HG02610 (cell line): Measurements from ENCODE around the gene GIMAP4.
"Not testable (repeated sequence)": the region's sequence is repeated elsewhere in the genome, so short reads cannot be mapped to it uniquely, and the experiment has no call there.

Experiments
- ATAC-seq: cut with Tn5 transposase; IDR thresholded peaks from one replicate; pipeline ENCODE4 v1.9.1; 2021; ENCODE audit warnings: mild to moderate bottlenecking, moderate library complexity; ENCODE audit not compliant: unreplicated experiment

GIMAP4 gene

GRCh38 chr7:150567169-150567568, at the start of gene GIMAP4:
TSS of gene GIMAP4 (plus strand) at chr7:150567390. CDS start at chr7:150569902, 2,512 bp downstream.
- no peak for ATAC-seq

- ATAC-seq: no peak
Measured at GRCh38 chr7:150519310-150519709, 47.9 kb upstream of the GIMAP4 start.

- ATAC-seq: no peak
Measured at GRCh38 chr7:150520145-150520544, 47.0 kb upstream of the GIMAP4 start.

- not testable (repeated sequence) for ATAC-seq
Measured at GRCh38 chr7:150522931-150523330, 44.3 kb upstream of the GIMAP4 start.

DNA sequence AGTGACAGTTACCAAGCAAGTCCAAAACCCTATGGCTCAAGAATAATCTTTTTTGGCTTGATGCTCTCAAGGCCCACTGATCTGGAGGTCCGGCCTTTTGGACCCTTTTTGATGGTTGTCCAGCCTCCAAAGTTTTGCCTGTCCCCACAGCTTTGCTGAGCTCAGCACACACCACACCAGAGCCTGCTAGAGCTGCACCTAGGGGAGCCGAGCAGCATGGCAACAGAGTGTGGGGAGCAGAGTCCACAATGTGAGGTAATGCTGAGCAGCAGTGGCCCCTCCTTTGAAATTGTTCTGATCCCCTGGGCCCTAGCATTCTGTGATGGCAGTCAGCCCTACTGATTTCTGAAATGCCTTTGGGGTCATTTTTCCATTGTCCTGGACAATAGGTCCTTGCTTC, 43.2 kb upstream of the GIMAP4 start:
- ATAC-seq: no peak

- no peak for ATAC-seq
Measured at GRCh38 chr7:150531704-150532103, 35.5 kb upstream of the GIMAP4 start.

- ATAC-seq: no peak
Measured at GRCh38 chr7:150538259-150538658, 28.9 kb upstream of the GIMAP4 start.

DNA sequence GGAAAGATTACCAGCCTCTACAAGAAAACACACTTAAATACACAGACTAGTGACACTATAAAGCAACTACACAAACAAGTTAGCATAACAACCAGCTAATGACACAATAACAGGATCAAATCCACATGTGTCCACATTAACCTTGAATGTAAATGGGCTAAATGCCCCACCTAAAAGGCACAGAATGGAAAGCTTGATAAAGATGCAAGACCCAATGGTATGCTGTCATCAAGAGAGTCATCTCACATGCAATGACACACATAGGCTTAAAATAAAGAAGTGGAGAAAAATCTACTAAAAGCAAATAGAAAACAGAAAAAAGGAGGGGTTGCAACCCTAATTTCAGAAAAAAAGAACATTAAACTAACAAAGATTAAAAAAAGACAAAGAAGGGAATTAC, 14.0 kb upstream of the GIMAP4 start:
- ATAC-seq: no peak

DNA sequence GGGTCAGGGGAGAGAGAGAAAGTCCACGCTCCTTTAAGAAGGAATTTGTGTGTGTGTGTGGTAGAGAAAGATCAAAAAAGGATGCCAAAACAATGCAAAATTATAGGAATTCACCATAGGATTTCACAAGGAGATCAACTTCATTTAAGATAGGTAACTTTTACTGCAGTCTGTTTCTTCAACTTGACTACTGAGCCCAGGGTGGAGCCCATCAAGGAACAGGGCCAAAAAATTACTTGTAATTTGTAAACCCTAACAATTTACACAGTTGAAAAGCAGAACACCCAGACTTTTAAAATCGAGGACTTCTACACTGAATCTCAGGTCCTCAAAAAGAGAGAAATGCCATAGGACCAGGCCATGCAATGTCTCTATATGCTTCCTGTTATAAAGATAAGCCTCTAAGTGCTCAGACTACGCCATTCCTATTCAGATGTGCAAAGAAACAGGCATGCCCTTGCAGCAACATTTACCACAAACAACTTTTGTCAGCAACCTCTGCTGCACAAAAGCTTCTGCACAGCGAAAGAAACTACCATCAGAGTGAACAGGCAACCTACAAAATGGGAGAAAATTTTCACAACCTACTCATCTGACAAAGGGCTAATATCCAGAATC, 10.6 kb upstream of the GIMAP4 start:
- no peak for ATAC-seq

GRCh38 chr7:150560486-150560885, 6.7 kb upstream of the GIMAP4 start:
- no peak for ATAC-seq

DNA sequence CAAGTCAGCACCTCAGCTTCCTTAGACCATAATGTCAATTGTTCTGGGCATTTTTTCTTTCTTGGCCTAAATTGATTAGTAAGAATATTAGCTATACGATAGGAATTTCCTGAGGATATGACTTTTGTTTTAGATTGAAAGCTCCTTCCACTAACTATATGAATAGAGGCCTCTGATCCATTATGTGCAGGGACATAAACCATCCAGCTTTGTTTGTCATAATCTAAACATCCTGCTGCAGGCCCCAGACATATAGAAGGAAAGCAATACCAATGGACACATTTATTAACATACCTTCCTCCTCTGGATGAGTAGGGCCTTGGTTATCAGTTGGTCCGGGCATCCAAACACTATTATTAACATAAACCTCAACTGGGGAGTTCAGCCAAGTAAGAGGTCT, 4.3 kb upstream of the GIMAP4 start:
- no peak for ATAC-seq

DNA sequence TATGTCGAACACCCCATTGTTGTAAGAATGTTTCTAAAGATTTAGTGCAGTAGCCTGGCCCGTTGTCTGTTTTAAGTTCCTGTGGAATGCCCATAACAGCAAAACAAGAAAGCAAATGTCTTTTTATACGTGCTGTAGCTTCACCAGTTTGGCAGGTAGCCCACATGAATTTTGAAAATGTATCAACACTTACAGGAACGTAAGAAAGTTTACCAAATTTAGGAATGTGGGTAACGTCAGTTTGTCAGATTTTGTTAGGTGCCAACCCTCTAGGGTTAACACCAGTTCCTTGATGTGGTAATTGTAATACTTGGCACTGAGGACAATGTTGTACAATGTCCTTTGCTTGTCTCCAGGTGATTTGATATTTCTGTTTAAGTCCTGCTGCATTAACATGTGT, 3.2 kb upstream of the GIMAP4 start:
- ATAC-seq: no peak

GRCh38 chr7:150564566-150564965, 2.6 kb upstream of the GIMAP4 start:
- no peak for ATAC-seq

GRCh38 chr7:150565239-150565638, 2.0 kb upstream of the GIMAP4 start:
- ATAC-seq: no peak

DNA sequence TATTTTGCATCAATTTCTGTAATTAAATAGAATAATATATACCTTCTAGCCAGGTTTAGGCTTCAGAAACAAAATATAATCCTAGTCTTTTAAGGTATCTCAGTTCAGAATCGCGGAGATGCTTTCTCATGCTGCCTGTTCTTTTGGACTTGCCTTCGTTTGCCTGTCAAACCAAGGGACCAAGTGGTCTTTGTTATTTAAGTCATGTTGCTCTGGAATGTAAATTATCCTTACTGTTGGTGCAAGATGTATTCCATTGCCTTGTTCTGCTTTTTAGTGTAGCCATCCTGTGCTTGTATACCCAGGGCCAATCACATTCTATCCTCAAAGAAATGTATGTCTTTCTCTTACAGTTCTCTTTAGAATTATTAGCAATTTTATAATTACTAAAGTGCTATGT, 1.1 kb upstream of the GIMAP4 start:
- no peak for ATAC-seq

DNA sequence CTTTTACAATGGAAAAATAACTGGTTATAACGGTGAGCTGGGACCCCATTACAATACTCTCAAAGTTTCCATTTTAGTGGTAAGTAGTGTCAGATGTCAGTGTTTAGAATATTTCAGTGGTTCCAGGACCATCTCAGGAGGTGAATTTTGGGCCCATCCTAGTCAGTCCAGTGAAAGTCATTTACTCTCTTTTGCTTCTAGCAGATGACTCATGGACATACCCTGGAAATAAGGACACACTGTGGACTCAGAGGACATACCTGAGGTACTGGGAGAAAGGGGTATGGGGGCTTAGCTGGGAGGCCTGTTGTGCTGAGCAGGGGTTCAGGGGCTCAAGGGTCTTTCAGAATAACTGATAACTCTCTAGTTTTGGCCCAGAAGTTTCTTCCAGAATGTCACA, 618 bp upstream of the GIMAP4 start:
- no peak for ATAC-seq

DNA sequence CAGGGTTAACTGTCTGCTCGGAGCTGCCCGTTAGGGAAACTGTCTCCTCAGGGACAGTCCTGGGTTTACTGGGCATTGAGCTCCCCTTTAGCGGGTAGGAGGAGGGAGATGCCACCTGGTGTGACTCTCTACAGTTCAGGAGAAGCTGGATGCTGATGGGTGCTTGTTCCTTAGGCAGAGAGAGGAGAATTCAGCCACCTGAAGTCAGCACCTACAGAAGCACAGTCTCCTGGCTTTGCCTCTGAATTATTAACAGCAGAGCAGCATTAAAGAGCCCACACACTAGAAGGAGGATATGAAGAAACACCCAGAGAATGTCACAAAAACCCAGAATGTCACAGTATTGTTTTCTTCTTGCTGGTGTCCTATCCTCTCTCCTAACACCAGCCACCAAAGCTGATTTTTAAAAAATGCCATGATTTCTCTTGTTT, 696 bp downstream of the GIMAP4 start:
- no peak for ATAC-seq

DNA sequence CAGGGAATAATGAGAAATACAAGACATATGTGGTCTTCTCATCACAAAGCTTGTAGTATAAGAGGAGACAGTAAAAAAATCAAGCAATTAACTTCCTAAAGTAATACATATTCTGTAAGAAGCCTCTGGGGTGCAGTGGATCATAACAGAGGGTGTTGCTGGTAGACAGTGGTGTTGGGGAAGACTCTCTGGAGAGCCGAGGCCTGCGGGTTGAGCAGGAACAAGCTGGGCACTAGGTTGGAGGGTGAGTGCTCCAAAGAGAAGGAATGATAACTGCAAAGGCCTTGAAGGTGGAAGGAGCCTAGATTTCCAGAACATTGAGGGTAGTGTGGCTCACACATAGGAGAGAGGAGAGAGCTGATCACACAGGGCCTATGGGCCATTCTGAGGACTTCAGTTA, 1.5 kb downstream of the GIMAP4 start:
- no peak for ATAC-seq

- no peak for ATAC-seq
Measured at GRCh38 chr7:150569245-150569955, 2.2 kb downstream of the GIMAP4 start.

DNA sequence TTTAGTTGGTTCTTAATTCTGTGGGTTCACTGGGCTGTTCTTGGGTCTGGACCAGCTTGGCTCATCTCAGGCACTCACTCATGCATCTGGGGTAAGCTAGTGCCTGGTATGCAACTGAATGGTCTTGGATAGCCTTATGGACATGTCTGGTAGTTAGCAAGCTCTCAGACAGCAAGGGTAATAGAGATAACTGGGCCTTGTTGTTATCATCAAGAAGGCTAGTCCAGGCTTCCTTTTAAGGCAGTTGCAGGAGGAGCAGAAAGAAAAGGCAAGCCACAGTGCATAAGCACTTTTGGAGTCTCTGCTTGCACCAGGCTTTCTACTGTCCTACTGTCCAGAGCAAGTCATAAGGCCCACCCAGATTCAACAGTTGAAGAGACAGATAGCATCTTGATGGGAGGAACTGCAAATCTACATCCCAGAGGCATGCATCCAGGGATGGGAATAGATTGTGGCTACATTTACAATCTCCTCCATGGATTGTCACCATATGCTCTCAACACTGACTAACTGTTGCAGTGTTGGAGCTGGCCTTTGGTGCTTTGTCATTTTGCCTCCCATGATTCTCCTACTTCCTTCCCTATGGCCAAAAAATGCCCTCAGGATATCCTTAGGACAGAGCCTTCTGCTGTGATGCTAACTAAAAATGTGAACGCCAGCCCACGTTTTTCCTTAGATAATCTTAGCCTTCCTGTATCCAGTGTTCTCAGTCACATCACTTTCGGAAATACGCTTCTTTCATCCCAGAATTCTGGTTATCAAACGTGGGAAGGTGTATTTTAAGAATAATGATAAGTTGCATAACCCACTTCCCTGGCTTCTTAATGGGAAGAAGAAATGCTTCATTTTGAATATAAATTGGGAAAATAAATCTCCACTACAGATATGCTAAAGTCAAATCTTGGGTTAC, 3.6 kb downstream of the GIMAP4 start:
- no peak for ATAC-seq

GRCh38 chr7:150572496-150572895, 5.3 kb downstream of the GIMAP4 start:
- no peak for ATAC-seq
